ENCODE measurements around the gene COG5. TPM values are rescaled to one million over a fixed set of nuclear protein-coding genes. Genes with fewer than 3 reads are reported as not detected.

COG5 gene
- total and polyA plus RNA-seq, 9 of the 15 experiments (the other 6 are each of a cell fraction or from before 2014, with no cell fraction given): 15.3 to 75.1 (median 56.4) TPM

- no peak overlapping the region for H3K9ac ChIP-seq (ENCODE audit: insufficient read depth in 1 of 2, low read depth in 2 of 2, low read length in 2 of 2)
- CTCF ChIA-PET (ENCODE audit: low intra/inter-chr PET ratio): interaction anchor here (0.7 kb wide), 1 partner anchor 175 kb away, joined by 3 read pairs; no protein-coding TSS in a partner anchor
These were observed 391.3 kb downstream of the COG5 start for GRCh38 chr7:107172276-107173032.

More at GRCh38 chr7:107172276-107173032, 391.3 kb downstream of the COG5 start:
- Histone ChIP-seq H2AFZ (ENCODE audit: low read depth, low read length) (no peak overlapping the region), H3K36me3 (ENCODE audit: control insufficient read depth, insufficient read depth, low read length) (peaks cover 3% of the 10 kb centered on the region; the same call in 1 of the 3 replicates), H3K4me2 (ENCODE audit: insufficient read depth, low read length) (no peak overlapping the region), H3K79me2 (ENCODE audit: control insufficient read depth, insufficient read depth, low read length) (peaks cover 58% of the 10 kb centered on the region), H3K27me3 (ENCODE audit: control insufficient read depth in 2 of 2, insufficient read depth in 2 of 2, low read length in 2 of 2) (no peaks in the 10 kb centered on the region), H3K27ac (ENCODE audit: extremely low read depth, low read depth, low read length) (no peak overlapping the region), H4K20me1 (replicated peaks; ENCODE audit: control insufficient read depth, insufficient read depth, low read length) (no peaks in the 10 kb centered on the region; the same call in none of the 2 replicates), H3K9me1 (ENCODE audit: control insufficient read depth, insufficient read depth, low read length) (no peaks in the 10 kb centered on the region), H3K4me3 (no peak overlapping the region), H3K9me3 (replicated peaks; ENCODE audit: control insufficient read depth, insufficient read depth, low read depth, low read length) (no peaks in the 10 kb centered on the region), H3K4me1 (replicated peaks in 1 of 2; ENCODE audit: control insufficient read depth in 2 of 2, insufficient read depth in 2 of 2, low read length in 2 of 2) (peaks cover 0 to 16% of the 10 kb centered on the region in 2 experiments; a peak in 4 of 5 replicates)
- POLR2A ChIA-PET: interaction anchor here (1.4 to 1.7 kb wide), 2 partner anchors 8 to 10 kb away, joined by 5 to 6 read pairs; no protein-coding TSS in a partner anchor
- ATAC-seq (no peak), FAIRE-seq (no peak), DNase-seq (ENCODE audit: extremely low read depth in 1 of 4, low spot score in 3 of 4) (no peak)
- BruUV-seq (replicated peaks): TSS peak; percentile 4
- in situ Hi-C loops (cut with MboI) (no loop called here), intact Hi-C loops (cut with micrococcal nuclease) (no loop called here)
- WGBS (ENCODE audit: insufficient coverage, low coverage, missing lambda C conversion rate): 61% methylated on average over 4 of the region's 4 CpGs
- TF ChIP-seq ZNF316 (IDR thresholded peaks at IDR 0.05): peak; percentile 7; the same call in 1 of the 2 replicates
- peak; percentile 91 for TF ChIP-seq ZNF121 (CRISPR knock-in tag; conservative IDR thresholded peaks at IDR 0.05)
- peak; percentile 61 for TF ChIP-seq ATF3 (IDR thresholded peaks at IDR 0.05)
- TF ChIP-seq ATF3 (CRISPR knock-in tag; conservative IDR thresholded peaks at IDR 0.05): no peak
- no peak for TF ChIP-seq ETS1 (conservative IDR thresholded peaks at IDR 0.05; ENCODE audit: control insufficient read depth, low read depth, low read length)
- peak; percentile 69 for TF ChIP-seq RBM25 (IDR thresholded peaks at IDR 0.05; ENCODE audit: low read depth, low read length, severe bottlenecking)
